Smooth muscle cell (in vitro differentiated cells): Measurements from ENCODE around the gene KRT9. TPM values are rescaled to one million over a fixed set of nuclear protein-coding genes. Genes with fewer than 3 reads are reported as not detected.
A peak's percentile ranks its signal among the peaks of the same experiment; 100 is the strongest.

Experiments
- DNase-seq: peaks from one replicate; lab custom pipeline; 2025; ENCODE audit not compliant: unreplicated experiment; lab: John Stamatoyannopoulos, UW
- H2AFZ ChIP-seq: fragments of 200-600 bp; sonication (generic); 2 replicates; pipeline ENCODE4 v1.6.0; 2016; ENCODE audit warnings: antibody characterized with exemption, low read depth, mild to moderate bottlenecking
- H3F3A ChIP-seq: fragments of 200-600 bp; sonication (generic); 2 replicates; pipeline ENCODE4 v1.6.0; 2017; ENCODE audit warnings: antibody characterized with exemption, low read depth
- H3K27ac ChIP-seq: fragments of 200-600 bp; sonication (generic); 2 replicates; pipeline ENCODE4 v1.5.1; 2016; ENCODE audit warnings: low read depth, mild to moderate bottlenecking
- H3K27me3 ChIP-seq: fragments of 200-600 bp; sonication (generic); 2 replicates; pipeline ENCODE4 v1.6.1; 2016; ENCODE audit warnings: low read depth, mild to moderate bottlenecking
- H3K36me3 ChIP-seq: fragments of 200-600 bp; sonication (generic); 2 replicates; pipeline ENCODE4 v1.5.1; 2016; ENCODE audit warnings: low read depth
- H3K4me1 ChIP-seq: fragments of 200-600 bp; sonication (generic); 2 replicates; pipeline ENCODE4 v1.5.1; 2016; ENCODE audit warnings: low read depth
- H3K4me2 ChIP-seq: fragments of 200-600 bp; sonication (generic); 2 replicates; pipeline ENCODE4 v1.6.0; 2016; ENCODE audit warnings: mild to moderate bottlenecking
- H3K4me3 ChIP-seq: fragments of 200-600 bp; sonication (generic); 2 replicates; pipeline ENCODE4 v1.5.1; 2016; ENCODE audit warnings: mild to moderate bottlenecking
- H3K79me2 ChIP-seq: fragments of 200-600 bp; sonication (generic); 2 replicates; pipeline ENCODE4 v1.6.0; 2016; ENCODE audit warnings: low read depth, mild to moderate bottlenecking
- H3K9ac ChIP-seq: fragments of 200-600 bp; sonication (generic); 2 replicates; pipeline ENCODE4 v1.6.0; 2016; ENCODE audit warnings: low read depth
- H3K9me3 ChIP-seq: fragments of 200-600 bp; sonication (generic); replicated peaks from 2 replicates; pipeline ENCODE4 v1.5.1; 2016; ENCODE audit warnings: low read depth
- H4K20me1 ChIP-seq: fragments of 200-600 bp; sonication (generic); 2 replicates; pipeline ENCODE4 v1.6.0; 2016; ENCODE audit warnings: low read depth
- CTCF ChIP-seq: fragments of 200-600 bp; sonication (generic); IDR thresholded peaks from 2 replicates; pipeline ENCODE4 v1.5.1; 2017; ENCODE audit warnings: borderline replicate concordance, mild to moderate bottlenecking, antibody characterized with exemption; ENCODE audit not compliant: insufficient read depth, poor library complexity, severe bottlenecking
- WGBS: methylation state at CpG from one replicate; pipeline ENCODE4 v1.1.7; 2016; ENCODE audit warnings: low lambda C conversion rate; 5-methylcytosine and 5-hydroxymethylcytosine counted together
- polyA plus RNA-seq: library from polyadenylated mRNA; unstranded; fragments of >200 nt; fragmentation: Nextera tagmentation; extraction: Ambion mirVana; gene quantifications from 2 replicates; pipeline ENCODE4 v1.2.1, GENCODE V29; 2016
- total RNA-seq: library from RNA; depleted of rRNA; stranded (reverse); fragments of >200 nt; gene quantifications from 2 replicates; pipeline ENCODE4 v1.2.3, GENCODE V29; 2014

The KRT9 gene
- total and polyA plus RNA-seq, 2 experiments from 2014 or later, result 0.22 TPM; not detected in 1

- WGBS, result 31% methylated on average over 8 of the region's 8 CpGs
- no peak for DNase-seq
- peaks cover 14% of the 10 kb centered on the region for H3K4me1 ChIP-seq
- no peaks in the 10 kb centered on the region for H3K36me3 ChIP-seq
- H3F3A ChIP-seq, result peaks cover 24% of the 10 kb centered on the region
- H3K4me3 ChIP-seq, result no peak overlapping the region
- H3K9ac ChIP-seq, result no peak overlapping the region
- peak overlapping the region; percentile 83 for H3K27ac ChIP-seq
- TF ChIP-seq CTCF, result no peak
- no peaks in the 10 kb centered on the region for H3K9me3 ChIP-seq
- H3K79me2 ChIP-seq, result no peaks in the 10 kb centered on the region
- H2AFZ ChIP-seq, result peak overlapping the region; percentile 44
- H3K4me2 ChIP-seq, result peak overlapping the region; percentile 20
- no peaks in the 10 kb centered on the region for H3K27me3 ChIP-seq
- no peaks in the 10 kb centered on the region for H4K20me1 ChIP-seq
These were observed 22.2 kb downstream of the KRT9 start for GRCh38 chr17:41549596-41550039.

GRCh38 chr17:41548844-41549595, 22.8 kb downstream of the KRT9 start:
- 2% methylated on average over 25 of the region's 25 CpGs for WGBS
- H3K36me3 ChIP-seq, result no peaks in the 10 kb centered on the region
- H3K4me3 ChIP-seq, result peak overlapping the region; percentile 30

GRCh38 chr17:41547921-41548843, 23.7 kb downstream of the KRT9 start:
- TF ChIP-seq CTCF, result no peak
- 36% methylated on average over 23 of the region's 23 CpGs for WGBS
- Histone ChIP-seq H3K9ac (peak overlapping the region; percentile 45), H3K4me1 (peaks cover 20% of the 10 kb centered on the region), H3K4me3 (no peak overlapping the region), H3K36me3 (no peaks in the 10 kb centered on the region), H3K79me2 (no peaks in the 10 kb centered on the region), H3K4me2 (peak overlapping the region; percentile 76), H2AFZ (peak overlapping the region; percentile 49), H3K9me3 (no peaks in the 10 kb centered on the region), H4K20me1 (no peaks in the 10 kb centered on the region), H3K27ac (peak overlapping the region; percentile 83), H3K27me3 (no peaks in the 10 kb centered on the region), H3F3A (peaks cover 24% of the 10 kb centered on the region)
- DNase-seq, result peak; percentile 56

More at GRCh38 chr17:41548844-41549595, 22.8 kb downstream of the KRT9 start:
- Histone ChIP-seq H3K27me3 (no peaks in the 10 kb centered on the region), H3K4me1 (peaks cover 20% of the 10 kb centered on the region), H3K9ac (peak overlapping the region; percentile 45), H3F3A (peaks cover 24% of the 10 kb centered on the region), H3K4me2 (peak overlapping the region; percentile 76), H3K79me2 (no peaks in the 10 kb centered on the region), H4K20me1 (no peaks in the 10 kb centered on the region), H3K9me3 (no peaks in the 10 kb centered on the region), H3K27ac (peak overlapping the region; percentile 83), H2AFZ (peak overlapping the region; percentile 54)
- peak; percentile 73 for DNase-seq
- TF ChIP-seq CTCF, result peak; percentile 79
